AG09309 (cell line): ENCODE measurements around the gene AZGP1.
"Not testable (repeated sequence)": the region's sequence is repeated elsewhere in the genome, so short reads cannot be mapped to it uniquely, and the experiment has no call there.

Source experiments
- DNase-seq: peaks from one replicate; pipeline ENCODE4 v3.0.0-alpha.2; 2010; ENCODE audit warnings: low read depth
- H3K4me3 ChIP-seq: 2 replicates; pipeline ENCODE4 v1.5.1; 2011; ENCODE audit warnings: mild to moderate bottlenecking, low read depth, low read length, moderate library complexity; ENCODE audit not compliant: control insufficient read depth
- TF ChIP-seq, protein P1 (sequence below): IDR thresholded peaks from 2 replicates; pipeline ENCODE4 v1.5.1; 2011; ENCODE audit warnings: mild to moderate bottlenecking, low read depth, low read length, inconsistent platforms; ENCODE audit not compliant: insufficient read depth, control insufficient read depth; ENCODE audit errors: missing control alignments

Gene AZGP1

DNA sequence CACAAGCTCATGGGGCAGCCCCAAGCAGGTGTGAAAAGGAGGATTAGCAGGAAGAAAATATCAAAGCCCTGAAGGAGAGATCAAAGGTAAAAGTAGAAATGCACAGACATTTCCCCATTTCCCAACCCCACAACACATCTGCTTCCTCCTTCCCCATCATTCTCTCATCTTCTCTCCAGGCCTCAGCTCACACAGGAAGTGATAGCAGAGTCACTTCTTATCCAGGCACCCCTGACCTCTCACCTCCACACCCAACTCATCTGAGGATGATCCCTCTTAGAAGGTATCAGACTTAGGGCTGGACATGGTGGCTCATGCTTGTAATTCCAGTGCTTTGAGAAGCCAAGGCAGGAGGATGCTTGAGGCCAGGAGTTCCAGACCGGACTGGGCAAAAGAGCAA, 28.2 kb downstream of the AZGP1 start:
- DNase-seq = no peak
- no peak overlapping the region for H3K4me3 ChIP-seq

DNA sequence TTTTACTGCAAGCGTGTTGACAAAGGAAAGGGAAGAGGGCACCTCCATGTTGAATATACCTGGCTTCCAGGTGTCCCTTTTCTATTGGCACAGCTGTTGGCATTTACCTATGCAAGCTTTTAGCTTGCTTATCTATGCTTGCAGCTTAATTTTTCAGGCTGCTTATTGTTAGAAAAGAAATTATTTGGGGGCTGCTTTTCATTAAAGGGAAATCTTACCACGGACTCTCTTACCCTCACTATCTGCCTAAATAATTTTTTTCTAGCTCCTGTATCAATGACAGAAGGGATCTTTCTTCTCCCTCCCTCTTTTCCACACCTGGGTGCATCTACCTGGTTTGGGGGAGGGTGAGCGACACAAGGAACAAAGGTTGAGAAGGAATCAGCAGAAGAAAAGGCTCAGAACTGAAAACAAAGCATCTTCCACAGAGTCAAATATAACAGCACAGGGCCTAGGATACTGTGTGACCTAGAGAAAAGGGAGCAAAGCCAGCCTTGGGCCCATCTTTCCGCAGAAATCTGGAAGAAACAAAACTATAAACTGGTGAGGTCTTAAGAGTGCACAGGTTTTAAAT, 31.2 kb downstream of the AZGP1 start:
- H3K4me3 ChIP-seq = no peak overlapping the region
- DNase-seq = no peak
- TF ChIP-seq, protein P1, sequence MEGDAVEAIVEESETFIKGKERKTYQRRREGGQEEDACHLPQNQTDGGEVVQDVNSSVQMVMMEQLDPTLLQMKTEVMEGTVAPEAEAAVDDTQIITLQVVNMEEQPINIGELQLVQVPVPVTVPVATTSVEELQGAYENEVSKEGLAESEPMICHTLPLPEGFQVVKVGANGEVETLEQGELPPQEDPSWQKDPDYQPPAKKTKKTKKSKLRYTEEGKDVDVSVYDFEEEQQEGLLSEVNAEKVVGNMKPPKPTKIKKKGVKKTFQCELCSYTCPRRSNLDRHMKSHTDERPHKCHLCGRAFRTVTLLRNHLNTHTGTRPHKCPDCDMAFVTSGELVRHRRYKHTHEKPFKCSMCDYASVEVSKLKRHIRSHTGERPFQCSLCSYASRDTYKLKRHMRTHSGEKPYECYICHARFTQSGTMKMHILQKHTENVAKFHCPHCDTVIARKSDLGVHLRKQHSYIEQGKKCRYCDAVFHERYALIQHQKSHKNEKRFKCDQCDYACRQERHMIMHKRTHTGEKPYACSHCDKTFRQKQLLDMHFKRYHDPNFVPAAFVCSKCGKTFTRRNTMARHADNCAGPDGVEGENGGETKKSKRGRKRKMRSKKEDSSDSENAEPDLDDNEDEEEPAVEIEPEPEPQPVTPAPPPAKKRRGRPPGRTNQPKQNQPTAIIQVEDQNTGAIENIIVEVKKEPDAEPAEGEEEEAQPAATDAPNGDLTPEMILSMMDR = no peak

More for the DNA sequence above, 28.2 kb downstream of the AZGP1 start:
- TF ChIP-seq, protein P1 = no peak

DNA sequence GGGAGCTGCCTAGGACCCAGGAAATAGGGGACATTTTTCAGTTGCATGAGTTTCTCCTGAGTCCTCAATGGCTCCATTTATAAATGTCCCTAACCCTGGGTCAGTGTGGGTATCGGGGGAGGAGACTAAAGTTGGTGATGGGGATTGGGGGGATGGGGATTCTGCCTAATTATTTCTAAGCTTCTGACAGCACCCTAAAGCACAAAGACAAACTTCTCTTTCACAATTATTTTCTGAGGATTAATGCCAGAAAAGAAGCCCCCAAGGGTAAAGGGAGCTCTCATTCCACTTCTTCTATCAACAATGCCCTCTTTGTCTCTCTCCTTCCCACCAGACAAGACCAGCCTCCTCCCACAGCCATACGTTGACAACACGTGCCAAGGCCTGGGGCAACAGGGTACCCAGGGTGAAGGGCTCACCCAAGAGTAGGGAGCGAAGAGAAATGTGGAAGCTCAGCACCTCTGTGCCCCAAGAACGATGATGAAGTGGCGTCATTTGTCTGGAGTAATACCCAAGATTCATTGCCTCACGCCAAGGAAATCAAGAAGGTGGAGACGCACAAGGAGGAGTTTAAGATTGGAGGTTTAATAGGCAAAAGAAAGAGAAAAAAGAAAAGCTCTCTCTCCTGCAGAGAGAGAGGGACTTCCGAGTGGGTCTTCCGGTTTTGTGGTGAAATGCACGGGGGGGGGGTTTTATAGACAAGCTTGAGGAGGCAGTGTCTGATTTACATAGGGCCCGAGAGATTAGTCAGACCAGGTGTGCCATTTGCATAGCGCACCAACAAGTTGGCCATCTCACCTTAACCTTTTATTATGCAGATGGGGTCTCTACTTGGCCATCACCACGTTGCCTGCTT, 32.0 kb downstream of the AZGP1 start:
- no peak for DNase-seq
- TF ChIP-seq, protein P1 = no peak
- H3K4me3 ChIP-seq = no peak overlapping the region

DNA sequence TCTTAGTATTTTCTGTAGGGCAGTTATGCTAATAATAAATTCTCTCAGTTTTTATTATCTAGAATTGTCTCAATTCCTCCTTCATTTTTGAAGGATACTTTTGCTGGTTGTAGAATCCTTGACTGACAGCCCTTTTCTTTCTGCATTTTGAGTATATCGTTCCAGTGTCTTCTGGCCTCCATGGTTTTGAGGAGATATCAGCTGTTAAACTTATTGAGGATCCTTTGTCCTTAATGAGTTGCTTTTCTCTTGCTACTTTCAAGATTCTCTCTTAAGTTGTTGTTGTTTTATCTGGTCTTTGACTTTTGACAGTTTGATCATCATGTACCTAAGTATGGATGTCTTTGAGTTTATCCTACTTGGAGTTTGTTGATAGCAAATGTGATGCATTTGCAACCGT, 37.5 kb downstream of the AZGP1 start:
- TF ChIP-seq, protein P1 = no peak
- H3K4me3 ChIP-seq = no peak overlapping the region
- DNase-seq = no peak

DNA sequence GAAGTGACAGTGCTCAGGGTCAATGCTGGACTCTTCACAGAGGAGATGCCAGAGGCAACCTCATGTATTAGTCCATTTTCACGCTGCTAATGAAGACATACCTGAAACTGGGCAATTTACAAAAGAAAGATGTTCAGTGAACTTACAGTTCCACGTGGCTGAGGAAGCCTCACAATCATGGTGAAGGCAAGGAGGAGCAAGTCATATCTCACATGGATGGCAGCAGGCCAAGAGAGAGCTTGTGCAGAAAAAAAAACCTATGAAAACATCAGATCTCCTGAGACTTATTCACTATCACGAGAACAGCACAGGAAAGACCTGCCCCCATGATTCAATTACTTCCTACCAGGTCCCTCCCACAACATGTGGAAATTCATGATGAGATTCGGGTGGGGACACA, 40.8 kb downstream of the AZGP1 start:
- H3K4me3 ChIP-seq, DNase-seq: not testable (repeated sequence)

DNA sequence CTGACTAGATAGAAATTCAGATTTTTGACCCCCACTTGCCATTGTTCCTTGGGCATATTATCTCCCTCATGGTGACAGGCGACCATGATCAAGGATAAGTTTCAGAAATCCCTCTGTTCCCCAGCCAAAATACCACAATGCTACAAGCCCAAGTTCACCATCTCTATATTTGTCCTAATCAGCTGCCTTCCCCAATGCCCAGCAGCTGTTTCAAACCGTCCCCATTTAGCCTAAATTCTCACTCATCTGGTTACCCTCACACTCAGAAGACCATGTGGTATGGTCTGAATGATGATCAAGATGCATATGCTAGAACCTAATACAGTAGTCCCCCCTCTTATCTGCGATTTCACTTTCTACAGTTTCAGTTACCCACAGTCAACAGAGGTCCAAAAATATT, 45.5 kb downstream of the AZGP1 start:
- no peak overlapping the region for H3K4me3 ChIP-seq
- TF ChIP-seq, protein P1 = no peak

DNA sequence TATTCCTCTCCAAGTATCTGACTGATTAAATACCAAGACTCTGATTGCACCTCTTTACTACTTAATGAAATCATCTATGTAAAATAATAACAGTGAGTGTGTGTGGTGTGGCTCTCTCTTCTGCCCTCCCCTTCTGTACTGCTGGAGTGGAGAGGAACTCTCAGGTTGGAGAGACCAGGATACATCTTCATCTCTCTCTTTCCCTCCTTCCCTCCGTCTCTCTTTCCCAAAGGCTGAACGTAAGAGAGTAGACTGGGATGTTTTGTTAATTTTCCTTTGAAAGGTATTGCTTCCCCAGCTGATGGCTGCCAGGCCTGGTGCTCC, 46.1 kb downstream of the AZGP1 start:
- no peak overlapping the region for H3K4me3 ChIP-seq
- DNase-seq = no peak
- TF ChIP-seq, protein P1 = no peak

More for the DNA sequence above, 45.5 kb downstream of the AZGP1 start:
- no peak for DNase-seq
